Neural progenitor cell (in vitro differentiated cells): Measurements from ENCODE around the gene LTBP1. TPM values are rescaled to one million over a fixed set of nuclear protein-coding genes. Genes with fewer than 3 reads are reported as not detected.

Experiments used
- DNase-seq: peaks from one replicate; pipeline ENCODE4 v3.0.0-alpha.2; 2016; ENCODE audit warnings: low spot score
- H2AFZ ChIP-seq: fragments of 200-600 bp; sonication (generic); replicated peaks from 2 replicates; pipeline ENCODE4 v1.6.1; 2016; ENCODE audit warnings: antibody characterized with exemption
- H3F3A ChIP-seq: fragments of 200-600 bp; sonication (generic); 2 replicates; pipeline ENCODE4 v1.6.1; 2016; ENCODE audit warnings: antibody characterized with exemption, low read depth
- H3K27ac ChIP-seq: fragments of 200-600 bp; sonication (generic); 2 replicates; pipeline ENCODE4 v1.5.1; 2016; ENCODE audit warnings: mild to moderate bottlenecking
- H3K27me3 ChIP-seq: fragments of 200-600 bp; sonication (generic); 2 replicates; pipeline ENCODE4 v1.6.1; 2016; ENCODE audit warnings: mild to moderate bottlenecking, moderate library complexity
- H3K36me3 ChIP-seq: fragments of 200-600 bp; sonication (generic); 2 replicates; pipeline ENCODE4 v1.5.1; 2016
- H3K4me1 ChIP-seq: fragments of 200-600 bp; sonication (generic); 2 replicates; pipeline ENCODE4 v1.6.1; 2016; ENCODE audit warnings: mixed run types
- H3K4me2 ChIP-seq: fragments of 200-600 bp; sonication (generic); 2 replicates; pipeline ENCODE4 v1.6.1; 2016
- H3K4me3 ChIP-seq: fragments of 200-600 bp; sonication (generic); 2 replicates; pipeline ENCODE4 v1.5.1; 2016
- H3K79me2 ChIP-seq: fragments of 200-600 bp; sonication (generic); 2 replicates; pipeline ENCODE4 v1.6.1; 2016; ENCODE audit warnings: low read depth
- H3K9ac ChIP-seq: fragments of 200-600 bp; sonication (generic); 2 replicates; pipeline ENCODE4 v1.6.1; 2016
- H3K9me3 ChIP-seq: fragments of 200-600 bp; sonication (generic); 2 replicates; pipeline ENCODE4 v1.5.1; 2016; ENCODE audit warnings: low read depth
- H4K20me1 ChIP-seq: fragments of 200-600 bp; sonication (generic); 2 replicates; pipeline ENCODE4 v1.6.1; 2016; ENCODE audit warnings: low read depth
- H3K27ac Mint-ChIP-seq: 3 replicates; pipeline ENCODE4 v1.8.0; 2021; ENCODE audit warnings: mixed read lengths
- H3K27me3 Mint-ChIP-seq: 2 replicates; pipeline ENCODE4 v1.8.0; 2022; ENCODE audit warnings: low read depth, mild to moderate bottlenecking, inconsistent platforms, moderate library complexity, mixed read lengths; ENCODE audit not compliant: insufficient read depth
- H3K36me3 Mint-ChIP-seq: 3 replicates; pipeline ENCODE4 v1.8.0; 2021; ENCODE audit warnings: mixed read lengths
- H3K4me1 Mint-ChIP-seq: 3 replicates; pipeline ENCODE4 v1.8.0; 2021; ENCODE audit warnings: mixed read lengths
- H3K4me3 Mint-ChIP-seq: 3 replicates; pipeline ENCODE4 v1.8.0; 2021; ENCODE audit warnings: mild to moderate bottlenecking, moderate library complexity, mixed read lengths
- H3K9me3 Mint-ChIP-seq: 3 replicates; pipeline ENCODE4 v1.8.0; 2020; ENCODE audit warnings: mixed read lengths
- EZH2 ChIP-seq: fragments of 200-600 bp; sonication (generic); IDR thresholded peaks from 2 replicates; pipeline ENCODE4 v1.6.1; 2017; ENCODE audit warnings: antibody characterized with exemption, mild to moderate bottlenecking, moderate library complexity
- EZH2phosphoT487 ChIP-seq: fragments of 200-600 bp; sonication (generic); IDR thresholded peaks from 2 replicates; pipeline ENCODE4 v1.6.1; 2017; ENCODE audit warnings: antibody characterized with exemption
- total RNA-seq: library from RNA; depleted of rRNA; stranded (reverse); fragments of >200 nt; gene quantifications from 2 replicates; pipeline ENCODE4 v1.2.3, GENCODE V29; 2015; ENCODE audit warnings: low replicate concordance
- TF ChIP-seq, protein P1 (sequence below): fragments of 200-600 bp; sonication (generic); IDR thresholded peaks from 2 replicates; pipeline ENCODE4 v1.5.1; 2017; ENCODE audit warnings: antibody characterized with exemption, mild to moderate bottlenecking

LTBP1 gene
- total RNA-seq, 1 donor from 2014 or later = 50.5 TPM

DNA sequence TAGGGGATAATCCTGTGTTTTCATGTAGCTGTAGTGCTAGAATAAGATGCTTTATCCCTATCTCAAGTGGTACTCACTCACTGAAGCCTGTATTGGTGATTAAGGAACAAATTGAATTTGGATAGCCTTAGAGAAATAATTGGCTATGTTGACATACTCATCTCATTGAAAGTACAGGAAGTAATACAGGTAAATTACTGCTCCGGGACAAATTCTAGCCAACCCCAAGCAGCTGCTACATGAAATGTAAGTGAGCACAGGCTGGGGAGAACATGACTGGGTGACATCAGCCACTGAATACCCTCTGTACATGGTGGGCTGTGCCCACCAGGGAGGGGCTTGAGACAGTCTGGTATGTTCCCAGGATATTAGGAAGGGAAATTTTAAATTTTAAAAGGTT lies 341.3 kb downstream of the LTBP1 start:
- TF ChIP-seq EZH2 (no peak), EZH2phosphoT487 (no peak)
- TF ChIP-seq, protein P1, sequence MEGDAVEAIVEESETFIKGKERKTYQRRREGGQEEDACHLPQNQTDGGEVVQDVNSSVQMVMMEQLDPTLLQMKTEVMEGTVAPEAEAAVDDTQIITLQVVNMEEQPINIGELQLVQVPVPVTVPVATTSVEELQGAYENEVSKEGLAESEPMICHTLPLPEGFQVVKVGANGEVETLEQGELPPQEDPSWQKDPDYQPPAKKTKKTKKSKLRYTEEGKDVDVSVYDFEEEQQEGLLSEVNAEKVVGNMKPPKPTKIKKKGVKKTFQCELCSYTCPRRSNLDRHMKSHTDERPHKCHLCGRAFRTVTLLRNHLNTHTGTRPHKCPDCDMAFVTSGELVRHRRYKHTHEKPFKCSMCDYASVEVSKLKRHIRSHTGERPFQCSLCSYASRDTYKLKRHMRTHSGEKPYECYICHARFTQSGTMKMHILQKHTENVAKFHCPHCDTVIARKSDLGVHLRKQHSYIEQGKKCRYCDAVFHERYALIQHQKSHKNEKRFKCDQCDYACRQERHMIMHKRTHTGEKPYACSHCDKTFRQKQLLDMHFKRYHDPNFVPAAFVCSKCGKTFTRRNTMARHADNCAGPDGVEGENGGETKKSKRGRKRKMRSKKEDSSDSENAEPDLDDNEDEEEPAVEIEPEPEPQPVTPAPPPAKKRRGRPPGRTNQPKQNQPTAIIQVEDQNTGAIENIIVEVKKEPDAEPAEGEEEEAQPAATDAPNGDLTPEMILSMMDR = no peak
- Mint-ChIP-seq H3K36me3 (peaks cover 10% of the 10 kb centered on the region), H3K4me1 (no peaks in the 10 kb centered on the region), H3K27ac (no peak overlapping the region), H3K9me3 (no peaks in the 10 kb centered on the region), H3K4me3 (no peak overlapping the region), H3K27me3 (no peaks in the 10 kb centered on the region)
- no peak overlapping the region for H3K4me2 ChIP-seq
- H3K4me1 ChIP-seq = no peaks in the 10 kb centered on the region
- no peaks in the 10 kb centered on the region for H3F3A ChIP-seq
- H3K9me3 ChIP-seq = no peaks in the 10 kb centered on the region
- no peak overlapping the region for H2AFZ ChIP-seq
- H3K27ac ChIP-seq = no peak overlapping the region
- H3K27me3 ChIP-seq = no peaks in the 10 kb centered on the region
- H4K20me1 ChIP-seq = no peaks in the 10 kb centered on the region
- no peaks in the 10 kb centered on the region for H3K36me3 ChIP-seq
- H3K9ac ChIP-seq = no peak overlapping the region
- H3K4me3 ChIP-seq = no peak overlapping the region
- no peaks in the 10 kb centered on the region for H3K79me2 ChIP-seq
- no peak for DNase-seq

DNA sequence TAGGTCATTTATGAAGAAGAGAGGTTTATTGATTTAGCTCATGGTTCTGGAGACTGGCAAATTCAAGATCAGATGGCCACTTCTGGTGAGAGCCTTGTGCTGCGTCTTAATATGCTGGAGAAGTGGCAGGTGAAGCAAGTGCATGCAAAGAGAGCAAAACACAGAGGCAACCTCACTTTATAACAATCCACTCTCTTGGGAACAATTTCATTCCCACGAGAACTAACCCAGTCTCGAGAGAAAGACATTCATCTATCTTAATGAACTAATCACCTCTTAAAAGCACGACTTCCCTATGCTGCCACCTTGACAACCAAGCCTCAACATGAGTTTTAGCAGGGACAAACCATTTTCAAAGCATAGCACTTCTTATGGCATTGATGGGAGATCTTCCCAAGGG lies 343.2 kb downstream of the LTBP1 start:
- Histone ChIP-seq H3K27ac (no peak overlapping the region), H3K4me2 (no peak overlapping the region)
- H3K27ac Mint-ChIP-seq = no peak overlapping the region

DNA sequence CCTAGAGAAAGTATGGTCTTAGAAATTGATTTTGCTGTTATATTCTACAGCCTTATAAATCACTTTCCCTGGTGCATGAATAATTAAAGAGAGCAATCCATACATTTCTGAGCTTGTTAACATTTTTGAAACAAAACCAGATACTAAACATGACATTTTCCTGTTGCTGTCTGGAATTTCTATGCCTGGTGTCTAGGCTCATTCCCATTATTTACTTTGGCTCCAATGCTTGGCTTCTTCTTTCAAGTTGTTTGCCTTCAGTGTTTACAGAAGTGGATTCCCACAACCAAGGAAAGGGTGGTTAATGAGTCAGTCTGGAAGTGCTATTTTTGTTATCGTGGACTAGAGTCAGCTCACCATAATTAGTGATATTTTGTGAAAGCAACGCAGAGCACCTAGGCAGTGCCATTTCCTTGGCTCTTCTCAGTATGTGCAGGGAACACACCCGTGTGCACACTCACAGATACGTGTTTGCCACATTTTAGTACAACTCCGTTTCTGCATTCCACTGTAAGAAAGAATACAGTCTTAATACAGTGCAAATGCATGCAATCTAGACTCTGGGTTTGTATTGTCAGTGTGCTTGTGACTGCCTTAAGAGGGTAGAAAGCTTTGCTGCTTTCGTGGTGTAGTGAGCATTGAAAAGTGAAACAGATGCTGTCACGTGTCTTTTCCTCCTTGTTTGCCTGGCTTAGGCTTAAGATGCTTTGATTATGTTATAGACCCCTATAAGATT lies 344.7 kb downstream of the LTBP1 start:
- no peaks in the 10 kb centered on the region for H3K9me3 Mint-ChIP-seq
- Histone ChIP-seq H3K4me2 (no peak overlapping the region), H3F3A (no peaks in the 10 kb centered on the region), H4K20me1 (no peaks in the 10 kb centered on the region), H3K9me3 (no peaks in the 10 kb centered on the region), H3K4me1 (no peaks in the 10 kb centered on the region), H3K4me3 (no peak overlapping the region), H3K36me3 (no peaks in the 10 kb centered on the region), H3K27ac (no peak overlapping the region), H3K9ac (no peak overlapping the region), H3K27me3 (no peaks in the 10 kb centered on the region), H2AFZ (no peak overlapping the region), H3K79me2 (no peaks in the 10 kb centered on the region)
- H3K27me3 Mint-ChIP-seq = no peaks in the 10 kb centered on the region
- TF ChIP-seq EZH2 (no peak), EZH2phosphoT487 (no peak)
- TF ChIP-seq, protein P1 = no peak
- no peak overlapping the region for H3K4me3 Mint-ChIP-seq
- no peak for DNase-seq
- H3K27ac Mint-ChIP-seq = no peak overlapping the region
- H3K36me3 Mint-ChIP-seq = peaks cover 3% of the 10 kb centered on the region
- H3K4me1 Mint-ChIP-seq = no peaks in the 10 kb centered on the region

More for the DNA sequence above, 343.2 kb downstream of the LTBP1 start:
- Mint-ChIP-seq H3K4me1 (no peaks in the 10 kb centered on the region), H3K27me3 (no peaks in the 10 kb centered on the region), H3K4me3 (no peak overlapping the region), H3K36me3 (peaks cover 3% of the 10 kb centered on the region), H3K9me3 (no peaks in the 10 kb centered on the region)
- Histone ChIP-seq H3K4me3 (no peak overlapping the region), H3K36me3 (no peaks in the 10 kb centered on the region), H3K27me3 (no peaks in the 10 kb centered on the region), H3K9ac (no peak overlapping the region), H3K79me2 (no peaks in the 10 kb centered on the region), H3F3A (no peaks in the 10 kb centered on the region), H2AFZ (no peak overlapping the region), H4K20me1 (no peaks in the 10 kb centered on the region), H3K9me3 (no peaks in the 10 kb centered on the region), H3K4me1 (no peaks in the 10 kb centered on the region)
- no peak for TF ChIP-seq EZH2
- TF ChIP-seq, protein P1 = no peak
- TF ChIP-seq EZH2phosphoT487 = no peak
- no peak for DNase-seq
